Measurements from ENCODE around the gene POMC.
A peak's percentile ranks its signal among the peaks of the same experiment; 100 is the strongest.
"Not testable (repeated sequence)": the region's sequence is repeated elsewhere in the genome, so short reads cannot be mapped to it uniquely, and the experiment has no call there.

Gene POMC

GRCh38 chr2:25141120-25141519 is 27.3 kb downstream of the POMC start:
- TF ChIP-seq, protein P1, sequence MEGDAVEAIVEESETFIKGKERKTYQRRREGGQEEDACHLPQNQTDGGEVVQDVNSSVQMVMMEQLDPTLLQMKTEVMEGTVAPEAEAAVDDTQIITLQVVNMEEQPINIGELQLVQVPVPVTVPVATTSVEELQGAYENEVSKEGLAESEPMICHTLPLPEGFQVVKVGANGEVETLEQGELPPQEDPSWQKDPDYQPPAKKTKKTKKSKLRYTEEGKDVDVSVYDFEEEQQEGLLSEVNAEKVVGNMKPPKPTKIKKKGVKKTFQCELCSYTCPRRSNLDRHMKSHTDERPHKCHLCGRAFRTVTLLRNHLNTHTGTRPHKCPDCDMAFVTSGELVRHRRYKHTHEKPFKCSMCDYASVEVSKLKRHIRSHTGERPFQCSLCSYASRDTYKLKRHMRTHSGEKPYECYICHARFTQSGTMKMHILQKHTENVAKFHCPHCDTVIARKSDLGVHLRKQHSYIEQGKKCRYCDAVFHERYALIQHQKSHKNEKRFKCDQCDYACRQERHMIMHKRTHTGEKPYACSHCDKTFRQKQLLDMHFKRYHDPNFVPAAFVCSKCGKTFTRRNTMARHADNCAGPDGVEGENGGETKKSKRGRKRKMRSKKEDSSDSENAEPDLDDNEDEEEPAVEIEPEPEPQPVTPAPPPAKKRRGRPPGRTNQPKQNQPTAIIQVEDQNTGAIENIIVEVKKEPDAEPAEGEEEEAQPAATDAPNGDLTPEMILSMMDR (conservative IDR thresholded peaks at IDR 0.05; ENCODE audit: low read depth, low read length) = no peak
- DNase-seq (ENCODE audit: low read depth) = no peak
- H3K4me3 ChIP-seq (ENCODE audit: low read depth, low read length) = no peak overlapping the region

DNA sequence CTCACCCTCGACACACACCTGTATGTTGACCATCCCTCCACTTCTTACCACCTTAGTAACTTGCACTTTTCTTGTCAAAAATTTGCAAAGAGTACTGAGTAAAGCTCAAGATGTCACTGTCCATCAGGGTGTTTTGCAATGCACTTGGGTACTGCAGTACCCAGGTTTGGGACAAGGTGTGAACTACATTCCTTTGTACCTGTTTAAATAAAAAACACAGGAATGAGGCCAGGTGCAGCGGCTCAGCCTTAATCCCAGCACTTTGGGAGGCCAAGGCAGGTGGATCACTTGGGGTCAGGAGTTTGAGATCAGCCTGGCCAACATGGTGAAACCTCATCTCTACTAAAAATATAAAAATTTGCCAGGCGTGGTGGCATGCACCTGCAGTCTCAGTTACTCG is 27.8 kb downstream of the POMC start:
- not testable (repeated sequence) for DNase-seq (ENCODE audit: low read depth); H3K4me3 ChIP-seq (ENCODE audit: low read depth, low read length)

GRCh38 chr2:25132693-25133092 is 35.7 kb downstream of the POMC start:
- no peak overlapping the region for H3K4me3 ChIP-seq (ENCODE audit: low read depth, low read length)
- DNase-seq (ENCODE audit: low read depth) = no peak
- TF ChIP-seq, protein P1 (conservative IDR thresholded peaks at IDR 0.05; ENCODE audit: low read depth, low read length) = no peak

DNA sequence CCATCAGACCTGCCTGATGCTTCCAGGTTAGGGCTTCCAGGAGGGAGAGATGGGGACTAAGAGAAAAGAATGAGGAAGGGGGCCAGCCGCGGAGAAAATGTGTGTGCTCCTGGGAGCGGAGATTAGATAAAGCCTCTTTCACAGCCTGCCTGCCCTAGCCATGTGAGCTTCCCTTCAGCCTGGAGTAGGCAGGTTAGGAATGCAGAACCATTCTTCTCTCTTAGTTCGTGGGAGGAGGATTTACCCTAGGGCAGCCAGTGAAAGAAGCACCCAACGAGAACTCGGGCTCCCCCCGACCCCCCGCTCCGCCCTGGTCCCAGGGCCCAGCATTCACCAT is 36.1 kb downstream of the POMC start:
- DNase-seq (ENCODE audit: low read depth) = no peak
- TF ChIP-seq, protein P1 (conservative IDR thresholded peaks at IDR 0.05; ENCODE audit: low read depth, low read length) = no peak
- H3K4me3 ChIP-seq (ENCODE audit: low read depth, low read length) = no peak overlapping the region

DNA sequence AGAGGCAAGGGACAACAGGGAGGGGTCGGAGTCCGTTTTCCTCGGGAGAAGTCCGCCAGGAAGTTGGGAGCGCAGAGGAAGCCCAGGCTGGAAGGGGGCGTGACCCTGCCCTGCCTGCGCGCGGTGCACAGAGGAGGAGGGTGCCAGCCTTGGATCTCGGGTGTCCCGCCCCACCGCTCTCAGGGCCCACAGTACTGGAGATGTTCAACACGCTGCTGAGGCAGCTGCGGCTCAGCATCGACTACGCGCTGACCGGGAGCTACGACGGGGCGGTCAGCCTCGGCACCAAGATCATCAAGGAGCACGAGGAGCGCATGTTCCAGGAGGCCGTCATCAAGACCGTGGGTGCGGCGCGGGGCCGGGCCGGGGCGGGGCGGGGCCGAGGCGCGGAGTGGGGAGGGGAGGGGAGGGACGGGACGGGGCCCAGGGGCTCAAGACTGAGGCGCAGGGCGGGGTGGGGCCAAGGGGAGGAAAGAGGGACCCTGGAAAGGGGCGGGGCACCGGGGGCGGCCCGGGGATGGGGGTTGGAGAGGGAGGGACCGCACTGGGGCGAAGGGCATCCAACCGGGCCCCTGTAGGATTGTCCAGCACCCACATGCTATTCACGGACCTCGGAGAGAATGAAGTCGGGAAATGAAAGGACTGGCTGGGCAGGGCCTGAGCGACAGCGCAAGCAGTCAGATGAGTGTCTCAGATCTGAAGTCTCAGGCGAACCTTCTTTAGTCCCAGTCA is 36.6 kb downstream of the POMC start:
- TF ChIP-seq, protein P1 (conservative IDR thresholded peaks at IDR 0.05; ENCODE audit: low read depth, low read length) = no peak
- H3K4me3 ChIP-seq (ENCODE audit: low read depth, low read length) = no peak overlapping the region
- DNase-seq (ENCODE audit: low read depth) = peak; percentile 3

GRCh38 chr2:25131253-25131566 is 37.2 kb downstream of the POMC start:
- TF ChIP-seq, protein P1 (conservative IDR thresholded peaks at IDR 0.05; ENCODE audit: low read depth, low read length) = no peak
- no peak for DNase-seq (ENCODE audit: low read depth)
- H3K4me3 ChIP-seq (ENCODE audit: low read depth, low read length) = no peak overlapping the region

GRCh38 chr2:25129901-25130520 is 38.4 kb downstream of the POMC start:
- TF ChIP-seq, protein P1 (conservative IDR thresholded peaks at IDR 0.05; ENCODE audit: low read depth, low read length) = no peak
- no peak overlapping the region for H3K4me3 ChIP-seq (ENCODE audit: low read depth, low read length)
- DNase-seq (ENCODE audit: low read depth) = no peak
